Left renal cortex interstitium (tissue), 4 donors: ENCODE measurements around the gene GOLGA6L9. TPM values are rescaled to one million over a fixed set of nuclear protein-coding genes. Genes with fewer than 3 reads are reported as not detected.
"Not testable (repeated sequence)": the region's sequence is repeated elsewhere in the genome, so short reads cannot be mapped to it uniquely, and the experiment has no call there.

Source experiments
- DNase-seq, 4 donors: peaks; one replicate each; pipeline ENCODE4 v3.0.0-alpha.2; 2013; ENCODE audit warnings: low read depth in 4 of 4, low spot score in 2 of 4, missing footprints in 1 of 4
- polyA plus RNA-seq, 4 donors: library from polyadenylated mRNA; unstranded; fragments of 120-200 nt; gene quantifications; one replicate each; pipeline ENCODE4 v1.2.1, GENCODE V29; 2013; ENCODE audit not compliant: insufficient read length in 4 of 4

The GOLGA6L9 gene
- 10 to 100 TPM in 2 of 4 donors, 1 to 10 TPM in 2; 3.6 to 25.9 (median 13.0) TPM for polyA plus RNA-seq

DNA sequence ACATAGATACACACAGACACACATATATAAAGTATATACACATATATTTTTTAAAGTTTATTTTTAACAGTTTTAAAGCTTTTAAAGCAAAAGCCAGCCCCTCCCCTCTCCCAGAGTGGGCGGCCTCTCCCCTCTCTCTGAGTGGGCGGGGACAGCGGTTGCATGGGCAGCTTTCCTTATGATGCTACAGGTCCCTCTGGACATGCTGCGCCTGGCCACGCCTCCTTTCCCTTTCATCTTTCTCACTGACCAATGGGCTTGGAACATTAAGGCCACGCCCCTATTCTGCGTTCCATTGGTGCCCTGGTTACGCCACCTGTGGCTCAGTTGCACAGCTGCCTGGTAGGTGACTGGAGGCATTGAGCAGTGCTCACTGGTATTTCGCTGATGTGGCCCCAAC, at the start of gene GOLGA6L9:
Gene GOLGA6L9 (plus strand): TSS at position 124 of the 400 bp plus-strand sequence. CDS start 264 bp downstream, at position 388.
- DNase-seq, result not testable (repeated sequence)

- not testable (repeated sequence) for DNase-seq
Observed at GRCh38 chr15:82381330-82381955, 48.2 kb upstream of the GOLGA6L9 start.

GRCh38 chr15:82387209-82387608, 42.4 kb upstream of the GOLGA6L9 start:
- DNase-seq, result not testable (repeated sequence)

GRCh38 chr15:82390152-82390551, 39.5 kb upstream of the GOLGA6L9 start:
- not testable (repeated sequence) for DNase-seq

DNA sequence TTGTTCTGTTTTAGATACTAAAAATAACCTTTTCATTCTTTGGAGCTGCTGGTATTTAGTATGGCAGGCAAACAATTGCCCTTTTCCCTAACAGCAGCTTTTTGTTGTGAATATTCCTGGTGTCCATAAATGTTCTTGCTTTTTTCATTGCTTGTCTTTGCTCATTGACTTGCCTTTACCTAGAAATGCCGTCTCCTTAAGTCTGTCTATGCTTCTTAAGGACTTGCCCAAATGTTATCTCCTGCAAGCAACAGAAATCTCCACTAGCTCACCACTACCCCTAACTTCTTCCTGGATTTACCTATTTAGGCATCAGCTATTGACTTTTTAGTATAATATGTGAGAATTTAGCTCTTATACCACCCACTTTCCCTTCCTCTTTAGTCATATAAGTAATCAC, 37.5 kb upstream of the GOLGA6L9 start:
- DNase-seq, result not testable (repeated sequence)

GRCh38 chr15:82393671-82394070, 35.9 kb upstream of the GOLGA6L9 start:
- no peak for DNase-seq

DNA sequence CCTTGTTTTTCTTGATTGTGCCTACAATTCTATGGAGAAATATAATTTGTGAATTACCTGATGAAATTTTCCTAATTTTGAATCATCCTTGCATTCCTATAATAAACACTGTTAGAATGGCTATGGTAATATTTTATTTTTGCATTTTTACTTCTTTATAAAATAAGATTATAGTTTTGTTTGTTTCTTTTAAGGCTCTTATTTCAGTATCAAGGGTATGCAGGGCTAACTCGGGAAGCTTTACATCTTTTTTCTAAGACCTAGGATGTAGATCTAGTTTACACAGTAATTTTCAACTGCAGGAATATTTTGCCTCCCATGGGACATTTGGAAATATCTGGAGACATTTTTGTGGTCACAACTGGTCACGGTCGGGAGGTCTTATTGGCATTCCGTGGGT, 33.8 kb upstream of the GOLGA6L9 start:
- not testable (repeated sequence) for DNase-seq

- no peak for DNase-seq
Observed at GRCh38 chr15:82397817-82398216, 31.8 kb upstream of the GOLGA6L9 start.

DNA sequence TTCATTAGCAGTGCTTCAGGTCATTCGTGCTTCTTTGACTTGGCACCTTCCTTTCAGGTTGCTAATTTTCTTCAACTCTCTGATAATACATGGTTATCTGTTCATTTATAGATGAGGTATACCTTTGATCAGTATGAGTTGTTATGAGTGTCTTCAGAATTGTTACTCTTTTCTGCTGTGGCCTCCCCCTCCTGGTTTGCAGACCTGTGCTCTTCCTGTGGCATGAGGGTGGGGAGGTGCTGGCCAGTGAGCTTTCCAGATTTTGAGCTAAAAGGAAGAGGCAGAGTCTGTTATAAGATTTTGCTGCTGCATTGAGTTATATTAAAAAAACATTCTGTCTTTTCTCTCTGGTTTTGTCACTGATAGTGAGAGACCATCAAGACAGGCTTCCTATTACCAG, 30.8 kb upstream of the GOLGA6L9 start:
- no peak for DNase-seq

DNA sequence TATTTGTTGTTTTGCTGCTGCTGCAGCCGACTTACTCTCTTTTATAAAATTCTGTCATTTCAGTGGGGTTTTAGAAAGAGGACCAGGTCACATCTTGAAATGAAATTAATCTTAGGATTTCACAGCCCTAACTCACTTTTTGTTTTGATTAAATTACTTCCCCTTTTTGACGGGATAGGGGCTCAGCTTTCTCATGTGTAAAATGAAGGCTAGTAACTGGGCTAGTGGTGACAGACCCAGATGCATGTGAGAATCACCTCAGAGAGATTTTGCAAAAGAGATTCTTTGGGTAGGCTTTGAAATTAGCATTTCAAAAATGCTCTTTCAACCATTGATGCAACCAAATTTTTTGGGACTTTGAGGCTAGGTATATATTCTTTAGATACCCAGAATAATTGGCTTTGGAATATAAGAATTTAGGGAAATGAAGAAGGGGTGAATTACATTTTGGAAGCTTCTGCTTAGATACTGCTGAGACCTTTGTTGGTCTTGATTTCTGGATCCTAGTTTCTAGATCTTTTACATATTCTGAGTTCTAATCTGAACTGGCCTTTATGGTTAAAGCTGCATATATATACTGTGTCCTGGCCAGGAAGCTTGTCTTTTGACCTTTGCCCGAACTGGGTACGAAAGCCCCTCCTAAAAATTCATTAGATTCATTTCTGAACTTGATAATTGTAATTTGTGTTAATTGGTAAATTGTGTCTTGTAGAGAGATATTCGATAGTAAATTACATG, 30.1 kb upstream of the GOLGA6L9 start:
- not testable (repeated sequence) for DNase-seq

- not testable (repeated sequence) for DNase-seq
Observed at GRCh38 chr15:82401918-82402317, 27.7 kb upstream of the GOLGA6L9 start.

- DNase-seq, result not testable (repeated sequence)
Observed at GRCh38 chr15:82402341-82402740, 27.3 kb upstream of the GOLGA6L9 start.

GRCh38 chr15:82406211-82406610, 23.4 kb upstream of the GOLGA6L9 start:
- DNase-seq, result not testable (repeated sequence)

- not testable (repeated sequence) for DNase-seq
Observed at GRCh38 chr15:82410306-82410705, 19.3 kb upstream of the GOLGA6L9 start.

GRCh38 chr15:82411595-82411994, 18.0 kb upstream of the GOLGA6L9 start:
- DNase-seq, result not testable (repeated sequence)

DNA sequence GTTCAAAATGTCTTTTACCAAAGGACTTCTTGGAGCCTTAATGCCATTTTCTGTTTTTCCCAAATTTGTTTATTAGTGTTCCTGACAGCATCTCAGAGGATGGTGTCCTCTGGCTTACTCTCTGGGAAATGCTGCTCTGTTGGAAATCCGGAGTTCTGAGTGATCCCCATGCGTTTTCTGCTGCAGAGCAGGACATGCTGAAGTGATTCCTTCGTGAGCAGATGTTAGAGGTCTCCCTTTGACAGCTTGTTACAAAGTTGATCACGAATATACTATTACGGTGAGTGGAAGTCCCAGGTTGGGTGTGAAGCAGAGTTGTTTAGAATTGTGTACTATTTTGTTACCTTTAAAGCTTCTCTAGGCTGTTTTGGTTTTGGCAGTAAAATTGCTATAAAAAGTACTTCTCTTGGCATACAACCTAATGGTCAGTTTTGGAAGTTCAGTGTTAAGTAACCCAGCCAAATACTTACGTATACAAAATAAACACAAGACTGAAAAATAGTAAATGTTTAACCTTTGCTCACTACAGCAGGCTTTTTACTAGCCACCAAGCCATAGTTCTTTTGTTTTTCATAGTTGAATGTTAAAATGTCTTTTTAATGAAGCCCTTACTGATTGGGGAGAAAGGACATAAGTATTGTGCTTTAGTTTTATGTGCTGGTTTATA, 15.0 kb upstream of the GOLGA6L9 start:
- DNase-seq, result peak in 1 of 4 donors; percentile 10

DNA sequence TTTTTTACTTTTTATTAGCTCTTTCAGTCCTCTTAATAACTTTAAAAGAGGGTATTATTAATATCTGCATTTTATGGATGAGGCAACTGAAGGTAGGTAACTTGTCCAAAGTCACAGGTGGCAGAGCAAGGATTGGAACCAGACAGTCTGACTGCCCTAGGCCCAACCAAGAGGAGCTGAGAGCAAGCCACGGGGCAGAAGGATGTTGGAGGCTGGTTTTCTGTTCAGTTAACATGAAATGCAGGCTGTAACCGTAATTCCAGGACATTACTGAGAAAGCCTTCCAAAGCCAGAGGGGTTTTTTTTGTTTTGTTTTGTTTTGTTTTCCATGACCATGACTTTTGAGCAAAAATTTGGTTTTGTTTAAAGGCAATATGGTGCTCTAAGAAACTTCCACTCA, 9.1 kb upstream of the GOLGA6L9 start:
- DNase-seq, result not testable (repeated sequence)

DNA sequence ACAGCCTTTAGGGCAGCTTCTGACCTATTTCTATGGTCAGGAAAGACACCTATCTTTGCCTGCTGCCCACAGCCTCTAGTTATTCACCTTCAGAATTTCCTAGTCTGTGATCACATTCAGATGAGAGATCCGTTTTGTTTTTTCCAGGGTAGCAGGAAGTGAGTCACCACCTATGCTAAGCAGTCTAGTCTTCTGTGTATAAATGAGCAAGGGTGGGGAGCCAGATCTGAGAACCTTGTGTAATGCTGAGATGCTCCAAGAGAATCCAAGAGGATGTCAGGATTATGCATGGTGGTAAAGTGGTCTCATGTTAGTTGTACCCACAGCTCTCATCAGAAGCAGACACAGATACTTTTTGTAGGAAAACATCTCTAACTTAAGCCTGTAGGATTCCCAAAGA, 8.7 kb upstream of the GOLGA6L9 start:
- not testable (repeated sequence) for DNase-seq

DNA sequence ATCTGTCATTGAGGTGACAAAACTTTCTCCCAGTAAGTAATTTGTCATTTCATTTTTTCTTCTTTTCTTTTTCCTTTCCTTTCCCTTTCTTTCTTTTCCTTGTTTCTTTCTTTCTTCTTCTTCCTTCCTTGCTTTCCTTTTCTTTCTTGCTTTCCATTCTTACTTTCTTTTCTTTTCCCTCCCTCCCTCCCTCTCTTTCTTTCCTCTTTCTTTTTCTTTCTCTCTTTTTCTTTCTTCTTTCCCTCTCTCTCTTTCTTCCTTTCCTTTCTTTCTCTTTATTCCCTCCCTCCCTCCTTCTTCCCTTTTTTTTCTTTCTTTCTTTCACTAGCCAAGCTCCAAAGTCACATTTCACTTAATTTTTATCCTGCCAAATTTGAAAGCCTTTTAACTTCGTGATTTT, 2.5 kb upstream of the GOLGA6L9 start:
- DNase-seq, result not testable (repeated sequence)

- not testable (repeated sequence) for DNase-seq
Observed at GRCh38 chr15:82445420-82445819, 15.8 kb downstream of the GOLGA6L9 start.

DNA sequence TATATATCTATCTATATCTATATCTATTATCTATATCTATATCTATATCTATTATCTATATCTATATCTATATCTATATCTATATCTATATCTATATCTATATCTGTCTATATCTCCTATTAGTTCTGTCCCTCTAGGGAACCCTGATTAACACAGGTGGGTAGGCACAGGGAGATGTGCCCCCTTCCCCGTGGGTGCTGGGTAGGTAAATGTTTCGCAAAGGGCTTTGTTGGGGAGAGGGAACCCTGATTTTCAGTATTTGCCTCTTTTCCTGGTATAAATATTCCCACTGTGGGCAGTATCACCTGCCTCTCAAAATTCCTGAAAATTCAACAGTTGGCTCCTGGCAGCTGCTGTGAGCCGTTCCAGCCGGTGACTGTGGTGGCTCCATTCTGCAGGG, 27.7 kb downstream of the GOLGA6L9 start:
- not testable (repeated sequence) for DNase-seq
